DND-41 (cell line): Measurements from ENCODE around the gene TBC1D22A.

Source experiments
- ATAC-seq: fragments of 200-7000 bp; cut with Tn5 transposase; 3 replicates; pipeline ENCODE4 v1.9.1; 2021; ENCODE audit warnings: low read depth; ENCODE audit not compliant: insufficient read depth
- DNase-seq: peaks from one replicate; pipeline ENCODE4 v3.0.0-alpha.2; 2020
- H2AFZ ChIP-seq: 2 replicates; pipeline ENCODE4 v1.6.0; 2012; ENCODE audit warnings: low read depth, low read length
- H3K27ac ChIP-seq: 2 replicates; pipeline ENCODE4 v1.5.1; 2012; ENCODE audit warnings: low read length, inconsistent platforms
- H3K27me3 ChIP-seq: fragments of 200-600 bp; sonication (generic); 2 replicates; pipeline ENCODE4 v1.6.0; 2012; ENCODE audit warnings: low read length, mild to moderate bottlenecking, inconsistent platforms; ENCODE audit not compliant: insufficient read depth, poor library complexity
- H3K36me3 ChIP-seq: 2 replicates; pipeline ENCODE4 v1.5.1; 2012; ENCODE audit warnings: low read length, inconsistent platforms; ENCODE audit not compliant: insufficient read depth
- H3K4me1 ChIP-seq: 2 replicates; pipeline ENCODE4 v1.5.1; 2012; ENCODE audit warnings: mild to moderate bottlenecking, low read length; ENCODE audit not compliant: insufficient read depth
- H3K4me2 ChIP-seq: 2 replicates; pipeline ENCODE4 v1.6.0; 2012; ENCODE audit warnings: mild to moderate bottlenecking, moderate library complexity, low read length, inconsistent platforms; ENCODE audit not compliant: insufficient read depth
- H3K4me3 ChIP-seq, 2 experiments: fragments of 200-600 bp in 1 of 2; shearing (Covaris generic) in 1 of 2; 2 replicates each; pipeline ENCODE4 v1.5.1; 2012 to 2016; ENCODE audit warnings: inconsistent platforms in 2 of 2, low read length in 2 of 2, mild to moderate bottlenecking in 2 of 2, low read depth in 1 of 2, moderate library complexity in 1 of 2
- H3K79me2 ChIP-seq: 2 replicates; pipeline ENCODE4 v1.6.0; 2012; ENCODE audit warnings: low read length, inconsistent platforms; ENCODE audit not compliant: insufficient read depth
- H3K9ac ChIP-seq: 2 replicates; pipeline ENCODE4 v1.6.0; 2012; ENCODE audit warnings: low read depth, mild to moderate bottlenecking, inconsistent platforms, low read length, moderate library complexity
- H3K9me3 ChIP-seq: 2 replicates; pipeline ENCODE4 v1.5.1; 2012; ENCODE audit warnings: low read length, moderate library complexity, mild to moderate bottlenecking, inconsistent platforms; ENCODE audit not compliant: insufficient read depth, severe bottlenecking
- H4K20me1 ChIP-seq: 2 replicates; pipeline ENCODE4 v1.6.0; 2012; ENCODE audit warnings: low read length; ENCODE audit not compliant: insufficient read depth
- CTCF ChIP-seq: IDR thresholded peaks from 2 replicates; pipeline ENCODE4 v1.5.1; 2012; ENCODE audit warnings: borderline replicate concordance, low read length, moderate library complexity, mild to moderate bottlenecking; ENCODE audit not compliant: poor library complexity, severe bottlenecking; ENCODE audit errors: extremely low read depth
- EZH2 ChIP-seq: IDR thresholded peaks from 3 replicates; pipeline ENCODE4 v1.6.1; 2012; ENCODE audit warnings: borderline replicate concordance, low read depth, mild to moderate bottlenecking, moderate library complexity, low read length, inconsistent platforms; ENCODE audit not compliant: severe bottlenecking

The TBC1D22A gene

GRCh38 chr22:47199979-47200272 lies 437.5 kb downstream of the TBC1D22A start:
- H2AFZ ChIP-seq, result no peak overlapping the region
- no peaks in the 10 kb centered on the region for H3K36me3 ChIP-seq
- no peak for TF ChIP-seq EZH2
- no peak for TF ChIP-seq CTCF
- no peak overlapping the region for H3K27ac ChIP-seq
- H4K20me1 ChIP-seq, result peaks cover 3% of the 10 kb centered on the region; the same call in 1 of the 2 replicates
- no peak for ATAC-seq
- no peaks in the 10 kb centered on the region for H3K79me2 ChIP-seq
- H3K4me2 ChIP-seq, result no peak overlapping the region
- DNase-seq, result no peak
- no peak overlapping the region for H3K9ac ChIP-seq
- H3K4me3 ChIP-seq, result no peak overlapping the region
- H3K27me3 ChIP-seq, result no peaks in the 10 kb centered on the region
- no peaks in the 10 kb centered on the region for H3K4me1 ChIP-seq
- H3K9me3 ChIP-seq, result no peaks in the 10 kb centered on the region

- H3K4me1 ChIP-seq, result no peaks in the 10 kb centered on the region
- H3K27ac ChIP-seq, result no peak overlapping the region
- H3K27me3 ChIP-seq, result no peaks in the 10 kb centered on the region
- DNase-seq (no peak), ATAC-seq (no peak)
- no peak overlapping the region for H3K9ac ChIP-seq
- H3K9me3 ChIP-seq, result no peaks in the 10 kb centered on the region
- no peak overlapping the region for H2AFZ ChIP-seq
- no peaks in the 10 kb centered on the region for H3K36me3 ChIP-seq
- H3K79me2 ChIP-seq, result no peaks in the 10 kb centered on the region
- peaks cover 3% of the 10 kb centered on the region; the same call in 1 of the 2 replicates for H4K20me1 ChIP-seq
- no peak overlapping the region for H3K4me2 ChIP-seq
- no peak overlapping the region for H3K4me3 ChIP-seq
- TF ChIP-seq EZH2, result no peak
- TF ChIP-seq CTCF, result no peak
Observed at GRCh38 chr22:47200273-47201051, 438.0 kb downstream of the TBC1D22A start.

GRCh38 chr22:47201186-47201995 lies 438.9 kb downstream of the TBC1D22A start:
- no peak overlapping the region for H2AFZ ChIP-seq
- no peak for ATAC-seq
- H3K36me3 ChIP-seq, result no peaks in the 10 kb centered on the region
- H3K9me3 ChIP-seq, result no peaks in the 10 kb centered on the region
- H3K4me1 ChIP-seq, result no peaks in the 10 kb centered on the region
- no peak overlapping the region for H3K4me3 ChIP-seq
- TF ChIP-seq EZH2, result no peak
- TF ChIP-seq CTCF, result no peak
- H3K9ac ChIP-seq, result no peak overlapping the region
- no peak overlapping the region for H3K4me2 ChIP-seq
- DNase-seq, result no peak
- no peak overlapping the region for H3K27ac ChIP-seq
- H3K79me2 ChIP-seq, result no peaks in the 10 kb centered on the region
- H4K20me1 ChIP-seq, result peaks cover 3% of the 10 kb centered on the region; the same call in 1 of the 2 replicates
- no peaks in the 10 kb centered on the region for H3K27me3 ChIP-seq
